ENCODE data around the gene CDKN2B.
A peak's percentile ranks its signal among the peaks of the same experiment; 100 is the strongest.

The CDKN2B gene

DNA sequence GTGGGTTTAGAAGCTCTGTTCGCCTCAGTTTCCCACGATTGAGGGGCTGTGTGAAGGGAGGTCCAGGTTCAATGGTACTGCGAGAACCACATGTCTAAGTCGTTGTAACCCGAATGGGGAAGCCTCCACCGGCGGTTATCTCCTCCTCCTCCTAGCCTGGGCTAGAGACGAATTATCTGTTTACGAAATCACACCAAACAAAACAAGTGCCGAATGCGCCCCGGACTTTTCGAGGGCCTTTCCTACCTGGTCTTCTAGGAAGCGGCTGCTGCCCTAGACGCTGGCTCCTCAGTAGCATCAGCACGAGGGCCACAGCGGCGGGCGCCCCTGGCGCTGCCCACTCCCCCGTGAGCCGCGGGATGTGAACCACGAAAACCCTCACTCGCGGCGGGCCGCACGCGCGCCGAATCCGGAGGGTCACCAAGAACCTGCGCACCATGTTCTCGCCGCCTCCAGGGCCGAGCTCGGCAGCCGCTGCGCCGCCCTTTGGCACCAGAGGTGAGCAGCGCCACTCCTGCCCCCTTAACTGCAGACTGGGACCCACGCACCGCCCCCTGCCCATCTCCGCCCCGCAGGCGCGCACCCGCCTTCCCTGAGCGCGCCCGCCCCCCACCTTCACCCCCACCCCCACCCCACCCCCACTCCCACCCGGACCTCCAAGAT lies 15.1 kb downstream of the CDKN2B start, which contains the start of gene CDKN2A:
CDKN2A (minus strand) TSS at position 500 of the 663 bp plus-strand sequence.
- TF ChIP-seq, protein P1, sequence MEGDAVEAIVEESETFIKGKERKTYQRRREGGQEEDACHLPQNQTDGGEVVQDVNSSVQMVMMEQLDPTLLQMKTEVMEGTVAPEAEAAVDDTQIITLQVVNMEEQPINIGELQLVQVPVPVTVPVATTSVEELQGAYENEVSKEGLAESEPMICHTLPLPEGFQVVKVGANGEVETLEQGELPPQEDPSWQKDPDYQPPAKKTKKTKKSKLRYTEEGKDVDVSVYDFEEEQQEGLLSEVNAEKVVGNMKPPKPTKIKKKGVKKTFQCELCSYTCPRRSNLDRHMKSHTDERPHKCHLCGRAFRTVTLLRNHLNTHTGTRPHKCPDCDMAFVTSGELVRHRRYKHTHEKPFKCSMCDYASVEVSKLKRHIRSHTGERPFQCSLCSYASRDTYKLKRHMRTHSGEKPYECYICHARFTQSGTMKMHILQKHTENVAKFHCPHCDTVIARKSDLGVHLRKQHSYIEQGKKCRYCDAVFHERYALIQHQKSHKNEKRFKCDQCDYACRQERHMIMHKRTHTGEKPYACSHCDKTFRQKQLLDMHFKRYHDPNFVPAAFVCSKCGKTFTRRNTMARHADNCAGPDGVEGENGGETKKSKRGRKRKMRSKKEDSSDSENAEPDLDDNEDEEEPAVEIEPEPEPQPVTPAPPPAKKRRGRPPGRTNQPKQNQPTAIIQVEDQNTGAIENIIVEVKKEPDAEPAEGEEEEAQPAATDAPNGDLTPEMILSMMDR (IDR thresholded peaks at IDR 0.05; ENCODE audit: low read depth, low read length), result peak; percentile 38
- Histone ChIP-seq H3K27me3 (ENCODE audit: insufficient read depth, low read depth, severe bottlenecking) (peaks cover 3% of the 10 kb centered on the region), H3K36me3 (peaks cover 9% of the 10 kb centered on the region), H3K27ac (peak within 1 kb of the TSS; percentile 87), H3K9me3 (ENCODE audit: severe bottlenecking) (no peaks in the 10 kb centered on the region), H3K4me3 (ENCODE audit: low read depth, low read length) (peak within 1 kb of the TSS; percentile 90)
- DNase-seq, result peak; percentile 84

DNA sequence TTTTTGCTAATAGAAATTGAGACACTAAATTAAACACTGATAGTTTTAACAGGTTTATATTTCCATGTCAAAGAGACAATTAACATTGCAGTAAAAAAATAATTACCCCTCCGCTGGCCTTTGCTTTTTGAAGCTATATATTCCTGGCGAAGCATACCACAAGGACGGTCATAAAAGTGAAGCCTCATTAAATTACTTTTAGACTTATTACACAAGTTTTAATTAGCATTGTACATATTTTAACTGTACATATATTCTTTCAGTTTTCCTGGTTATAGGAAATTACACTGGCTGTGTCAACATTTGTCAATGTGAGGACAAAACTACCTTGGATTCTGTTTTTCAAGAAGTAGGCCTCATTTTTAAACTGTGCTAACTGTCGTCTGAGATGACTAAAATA lies 16.1 kb downstream of the CDKN2B start:
- peak overlapping the region; percentile 60 for H3K4me3 ChIP-seq (ENCODE audit: low read depth, low read length)
- H3K27ac ChIP-seq, result peak overlapping the region; percentile 87
- no peaks in the 10 kb centered on the region for H3K9me3 ChIP-seq (ENCODE audit: severe bottlenecking)
- peaks cover 9% of the 10 kb centered on the region for H3K36me3 ChIP-seq
- DNase-seq, result no peak
- TF ChIP-seq, protein P1 (IDR thresholded peaks at IDR 0.05; ENCODE audit: low read depth, low read length), result no peak
- peaks cover 3% of the 10 kb centered on the region for H3K27me3 ChIP-seq (ENCODE audit: insufficient read depth, low read depth, severe bottlenecking)

DNA sequence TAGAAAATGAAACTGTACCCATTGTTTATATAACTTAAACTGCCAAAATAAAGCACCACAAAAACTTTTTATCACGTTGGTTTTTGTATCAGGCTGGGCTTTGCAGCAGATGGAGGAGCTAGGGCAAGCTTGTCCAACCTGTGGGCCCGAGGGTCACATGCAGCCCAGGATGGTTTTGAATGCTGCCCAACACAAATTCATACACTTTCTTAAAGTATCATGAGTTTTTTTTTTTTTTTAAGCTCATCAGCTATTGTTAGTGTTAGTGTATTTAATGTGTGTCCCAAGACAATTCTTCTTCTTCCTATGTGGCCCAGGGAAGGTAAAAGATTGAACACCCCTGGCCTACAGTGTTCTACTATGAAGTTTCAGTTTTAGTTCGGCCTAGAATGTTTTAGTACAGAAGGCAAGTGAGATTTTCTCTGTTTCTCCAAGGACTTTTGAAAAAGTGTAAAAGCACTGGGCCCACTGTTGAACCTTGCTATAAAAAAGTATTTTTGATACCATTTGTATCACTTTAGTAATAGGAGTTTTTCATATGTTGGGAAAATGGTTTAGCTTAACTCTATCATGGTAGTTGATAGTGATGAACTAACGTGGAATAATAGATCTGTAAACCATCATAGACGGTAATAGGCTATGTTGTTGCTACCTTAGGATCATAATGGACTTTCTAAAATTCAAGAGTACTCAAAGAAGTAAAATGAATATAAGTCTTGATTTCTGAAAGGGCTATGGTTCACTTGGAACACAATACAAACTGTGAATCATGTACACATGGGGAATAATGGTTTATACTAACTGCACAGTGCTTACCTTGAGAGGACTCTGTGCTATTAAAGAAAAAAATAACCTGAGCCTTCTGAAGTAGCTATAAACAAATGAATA lies 17.8 kb downstream of the CDKN2B start:
- DNase-seq, result no peak
- Histone ChIP-seq H3K27me3 (ENCODE audit: insufficient read depth, low read depth, severe bottlenecking) (peaks cover 3% of the 10 kb centered on the region), H3K4me3 (ENCODE audit: low read depth, low read length) (no peak overlapping the region)

DNA sequence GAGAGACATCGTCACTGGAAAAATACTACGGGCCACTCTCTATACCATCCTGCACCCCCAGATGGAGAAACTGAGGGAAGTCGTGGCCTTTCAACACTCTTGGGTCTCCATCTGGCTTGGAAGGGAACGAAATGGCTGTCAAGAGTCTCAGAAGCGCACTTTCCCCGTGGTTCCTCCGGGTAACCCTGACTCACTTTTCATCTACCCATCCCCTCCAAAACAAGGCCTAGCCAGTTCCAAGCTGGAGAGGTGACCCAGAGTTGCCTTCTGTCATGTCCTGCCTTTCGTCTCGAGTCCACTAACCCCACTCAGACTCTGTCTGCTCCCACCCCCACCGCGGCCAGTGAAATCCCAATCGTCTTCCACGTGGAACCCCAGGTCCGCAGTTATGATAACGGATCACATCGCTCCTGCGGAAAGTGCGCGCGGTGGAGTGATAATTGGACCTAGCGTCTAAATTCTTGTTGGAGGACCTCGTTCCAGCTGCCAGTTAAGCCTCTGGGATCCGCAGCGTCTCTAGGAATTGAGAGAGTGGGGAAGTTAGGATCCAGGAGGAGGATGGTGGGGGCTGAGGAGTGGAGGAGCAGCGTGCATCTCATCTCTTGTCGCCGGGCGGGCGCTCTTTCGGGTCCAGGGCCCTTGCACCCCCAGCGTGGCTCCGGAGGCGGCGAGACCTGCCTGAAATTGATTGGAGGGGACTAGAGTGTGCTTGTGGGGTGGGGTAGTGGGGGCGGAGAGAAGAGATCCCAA lies 19.5 kb downstream of the CDKN2B start:
- TF ChIP-seq, protein P1 (IDR thresholded peaks at IDR 0.05; ENCODE audit: low read depth, low read length), result no peak
- no peak overlapping the region for H3K4me3 ChIP-seq (ENCODE audit: low read depth, low read length)
- no peak overlapping the region for H3K27ac ChIP-seq
- no peak for DNase-seq
- H3K27me3 ChIP-seq (ENCODE audit: insufficient read depth, low read depth, severe bottlenecking), result no peaks in the 10 kb centered on the region
- no peaks in the 10 kb centered on the region for H3K9me3 ChIP-seq (ENCODE audit: severe bottlenecking)
- peaks cover 7% of the 10 kb centered on the region for H3K36me3 ChIP-seq

More for the DNA sequence above, 17.8 kb downstream of the CDKN2B start:
- no peaks in the 10 kb centered on the region for H3K9me3 ChIP-seq (ENCODE audit: severe bottlenecking)
- no peak overlapping the region for H3K27ac ChIP-seq
- peaks cover 9% of the 10 kb centered on the region for H3K36me3 ChIP-seq
- TF ChIP-seq, protein P1 (IDR thresholded peaks at IDR 0.05; ENCODE audit: low read depth, low read length), result no peak

DNA sequence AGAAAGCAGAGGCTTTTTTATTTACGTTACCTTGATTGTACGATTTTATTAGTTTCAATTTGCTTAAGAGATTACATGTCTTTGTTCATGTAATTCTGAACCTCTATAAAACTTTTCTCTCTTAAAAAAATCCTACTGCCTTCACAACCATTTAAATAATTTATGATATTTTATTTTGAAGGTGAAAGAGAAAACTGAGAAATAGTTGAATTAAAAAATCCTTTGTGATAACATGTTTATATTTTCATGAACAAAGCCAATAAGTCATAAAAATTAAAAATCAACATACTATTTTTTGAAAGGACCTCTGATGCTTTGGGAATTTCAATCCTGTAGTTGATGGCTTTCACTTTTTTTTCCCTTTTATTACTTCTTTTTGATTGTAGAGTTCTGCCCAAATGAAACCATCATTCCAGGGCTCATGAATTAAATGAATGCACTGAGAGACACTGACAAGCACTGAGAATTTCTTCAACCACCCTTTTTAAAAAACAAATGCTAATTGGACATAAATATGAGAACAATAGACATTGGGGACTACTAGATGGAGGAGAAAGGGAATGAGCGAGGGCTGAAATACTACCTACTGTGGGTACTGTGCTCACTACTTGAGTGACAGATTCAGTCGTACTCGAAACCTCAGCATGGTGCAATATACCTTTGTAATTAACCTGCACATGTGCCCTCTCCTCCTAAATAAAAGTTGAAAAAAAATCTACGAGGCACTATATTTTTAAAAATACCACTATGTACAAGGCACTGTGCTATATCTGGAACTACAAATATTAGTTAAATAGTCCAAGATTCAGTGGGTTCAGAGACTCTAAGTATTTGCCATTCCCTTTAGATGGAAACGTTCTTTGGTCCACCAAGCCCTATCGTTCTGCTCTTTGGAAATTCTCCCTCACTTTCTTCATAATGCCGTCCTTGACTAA lies 20.8 kb downstream of the CDKN2B start:
- no peaks in the 10 kb centered on the region for H3K9me3 ChIP-seq (ENCODE audit: severe bottlenecking)
- H3K27ac ChIP-seq, result no peak overlapping the region
- no peak for DNase-seq
- H3K4me3 ChIP-seq (ENCODE audit: low read depth, low read length), result no peak overlapping the region
- peaks cover 2% of the 10 kb centered on the region; the same call in 1 of the 2 replicates for H3K36me3 ChIP-seq
- TF ChIP-seq, protein P1 (IDR thresholded peaks at IDR 0.05; ENCODE audit: low read depth, low read length), result no peak
- H3K27me3 ChIP-seq (ENCODE audit: insufficient read depth, low read depth, severe bottlenecking), result no peaks in the 10 kb centered on the region
